SK-N-SH treated with all-trans-retinoic acid at 6 μM for 48 hours (cell line): ENCODE results near the gene HIVEP3.

Experiments used
- ATAC-seq: fragments of 200-7000 bp; cut with Tn5 transposase; 3 replicates; pipeline ENCODE4 v1.9.1; 2020; ENCODE audit warnings: mild to moderate bottlenecking, moderate library complexity
- ARNTL ChIP-seq: fragments of 450-650 bp; formaldehyde crosslinking; IDR thresholded peaks from 2 replicates; pipeline ENCODE4 v1.5.0; 2020; ENCODE audit warnings: low read depth, mild to moderate bottlenecking, moderate library complexity, borderline replicate concordance
- BACH2 ChIP-seq: fragments of 250-450 bp; sonication (Bioruptor Pico); IDR thresholded peaks from 2 replicates; pipeline ENCODE4 v1.9.0; 2021; ENCODE audit warnings: mild to moderate bottlenecking, borderline replicate concordance
- CSDC2 ChIP-seq: fragments of 250-450 bp; sonication (Bioruptor Pico); IDR thresholded peaks from 2 replicates; pipeline ENCODE4 v1.5.0; 2020; ENCODE audit warnings: mild to moderate bottlenecking, moderate library complexity
- ESRRG ChIP-seq: fragments of 250-450 bp; sonication (Bioruptor Pico); IDR thresholded peaks from 2 replicates; pipeline ENCODE4 v1.6.1; 2021; ENCODE audit warnings: mild to moderate bottlenecking
- GLIS3 ChIP-seq: fragments of 250-450 bp; sonication (Bioruptor Pico); IDR thresholded peaks from 2 replicates; pipeline ENCODE4 v1.5.0; 2020; ENCODE audit warnings: mild to moderate bottlenecking, moderate library complexity
- ISL1 ChIP-seq: fragments of 250-450 bp; sonication (Bioruptor Pico); IDR thresholded peaks from 2 replicates; pipeline ENCODE4 v2.1.2; 2022; ENCODE audit warnings: mild to moderate bottlenecking, moderate library complexity
- RARB ChIP-seq: fragments of 250-450 bp; sonication (Bioruptor Pico); IDR thresholded peaks from 2 replicates; pipeline ENCODE4 v1.8.0; 2021; ENCODE audit warnings: mild to moderate bottlenecking, moderate library complexity
- TOX ChIP-seq: fragments of 250-450 bp; sonication (Bioruptor Pico); IDR thresholded peaks from 2 replicates; pipeline ENCODE4 v1.8.0; 2021; ENCODE audit warnings: mild to moderate bottlenecking, moderate library complexity, borderline replicate concordance
- ZC3H10 ChIP-seq: fragments of 250-450 bp; sonication (Bioruptor Pico); IDR thresholded peaks from 2 replicates; pipeline ENCODE4 v1.5.1; 2021; ENCODE audit warnings: mild to moderate bottlenecking, moderate library complexity
- ZFP3 ChIP-seq: fragments of 250-450 bp; sonication (Bioruptor Pico); IDR thresholded peaks from 2 replicates; pipeline ENCODE4 v1.5.0; 2020; ENCODE audit warnings: mild to moderate bottlenecking, moderate library complexity
- ZFP30 ChIP-seq: fragments of 450-650 bp; formaldehyde crosslinking; IDR thresholded peaks from 2 replicates; pipeline ENCODE4 v1.5.0; 2022; ENCODE audit warnings: mild to moderate bottlenecking, moderate library complexity
- ZNF565 ChIP-seq: fragments of 450-650 bp; formaldehyde crosslinking; conservative IDR thresholded peaks from 2 replicates; pipeline ENCODE4 v1.5.0; 2020; ENCODE audit warnings: low read depth, mild to moderate bottlenecking, moderate library complexity
- ZNF70 ChIP-seq: fragments of 450-650 bp; formaldehyde crosslinking; IDR thresholded peaks from 2 replicates; pipeline ENCODE4 v1.5.0; 2020; ENCODE audit warnings: mild to moderate bottlenecking, moderate library complexity
- ZNF8 ChIP-seq: fragments of 450-650 bp; formaldehyde crosslinking; IDR thresholded peaks from 2 replicates; pipeline ENCODE4 v1.5.0; 2020; ENCODE audit warnings: mild to moderate bottlenecking, moderate library complexity
- TF ChIP-seq, protein P1 (sequence below): fragments of 250-450 bp; sonication (Bioruptor Pico); IDR thresholded peaks from 2 replicates; pipeline ENCODE4 v1.8.0; 2021; ENCODE audit warnings: low read depth, mild to moderate bottlenecking, moderate library complexity, borderline replicate concordance
- TF ChIP-seq, protein P2 (sequence below): fragments of 250-450 bp; sonication (Bioruptor Pico); IDR thresholded peaks from 2 replicates; pipeline ENCODE4 v1.5.0; 2020; ENCODE audit warnings: mild to moderate bottlenecking, moderate library complexity
- TF ChIP-seq, protein P3 (sequence below): fragments of 250-450 bp; sonication (Bioruptor Pico); IDR thresholded peaks from 2 replicates; pipeline ENCODE4 v1.8.0; 2020; ENCODE audit warnings: mild to moderate bottlenecking, moderate library complexity, borderline replicate concordance
- TF ChIP-seq, protein P4 (sequence below): fragments of 250-450 bp; sonication (Bioruptor Pico); IDR thresholded peaks from 2 replicates; pipeline ENCODE4 v1.5.1; 2020; ENCODE audit warnings: low read depth, mild to moderate bottlenecking, moderate library complexity
- TF ChIP-seq, protein P5 (sequence below): fragments of 250-450 bp; sonication (Bioruptor Pico); IDR thresholded peaks from 2 replicates; pipeline ENCODE4 v1.5.1; 2021; ENCODE audit warnings: mild to moderate bottlenecking, moderate library complexity

Gene HIVEP3

DNA sequence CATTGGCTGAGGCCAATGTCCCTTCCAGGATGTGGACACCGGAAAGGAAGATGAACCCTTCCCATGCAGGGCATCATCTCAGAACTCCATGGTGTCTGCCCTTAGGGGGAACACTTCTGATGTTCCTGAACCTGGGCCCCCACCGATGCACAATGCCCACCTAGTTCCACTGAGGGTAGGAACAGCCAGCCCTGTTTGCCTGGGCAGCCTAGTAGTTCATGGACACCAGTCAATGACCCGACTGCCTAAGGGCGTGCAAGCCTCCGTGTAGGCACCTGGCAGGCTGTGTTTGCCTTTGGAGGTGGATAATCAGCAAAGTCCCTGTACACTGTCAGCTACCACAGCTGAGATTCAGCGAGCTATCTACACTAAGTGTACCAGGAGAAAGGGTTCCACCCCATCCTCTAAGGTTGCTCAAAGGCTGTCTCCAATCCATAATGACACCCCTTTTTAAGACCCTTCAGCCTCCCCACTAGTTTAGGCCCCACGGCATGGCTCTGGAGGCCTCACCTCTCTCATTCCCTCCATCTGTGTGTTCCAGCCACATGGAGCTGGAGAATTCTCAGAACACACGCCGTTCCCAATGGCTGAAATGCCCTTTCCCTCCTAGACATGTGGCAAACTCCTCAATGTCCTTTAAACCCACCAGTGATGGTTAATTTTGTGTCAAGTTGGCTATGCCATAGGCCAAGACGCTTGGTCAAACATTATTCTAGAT lies 309.4 kb downstream of the HIVEP3 start (continued):
- TF ChIP-seq, protein P1, sequence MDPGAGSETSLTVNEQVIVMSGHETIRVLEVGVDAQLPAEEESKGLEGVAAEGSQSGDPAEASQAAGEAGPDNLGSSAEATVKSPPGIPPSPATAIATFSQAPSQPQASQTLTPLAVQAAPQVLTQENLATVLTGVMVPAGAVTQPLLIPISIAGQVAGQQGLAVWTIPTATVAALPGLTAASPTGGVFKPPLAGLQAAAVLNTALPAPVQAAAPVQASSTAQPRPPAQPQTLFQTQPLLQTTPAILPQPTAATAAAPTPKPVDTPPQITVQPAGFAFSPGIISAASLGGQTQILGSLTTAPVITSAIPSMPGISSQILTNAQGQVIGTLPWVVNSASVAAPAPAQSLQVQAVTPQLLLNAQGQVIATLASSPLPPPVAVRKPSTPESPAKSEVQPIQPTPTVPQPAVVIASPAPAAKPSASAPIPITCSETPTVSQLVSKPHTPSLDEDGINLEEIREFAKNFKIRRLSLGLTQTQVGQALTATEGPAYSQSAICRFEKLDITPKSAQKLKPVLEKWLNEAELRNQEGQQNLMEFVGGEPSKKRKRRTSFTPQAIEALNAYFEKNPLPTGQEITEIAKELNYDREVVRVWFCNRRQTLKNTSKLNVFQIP, result no peak
- TF ChIP-seq, protein P2, sequence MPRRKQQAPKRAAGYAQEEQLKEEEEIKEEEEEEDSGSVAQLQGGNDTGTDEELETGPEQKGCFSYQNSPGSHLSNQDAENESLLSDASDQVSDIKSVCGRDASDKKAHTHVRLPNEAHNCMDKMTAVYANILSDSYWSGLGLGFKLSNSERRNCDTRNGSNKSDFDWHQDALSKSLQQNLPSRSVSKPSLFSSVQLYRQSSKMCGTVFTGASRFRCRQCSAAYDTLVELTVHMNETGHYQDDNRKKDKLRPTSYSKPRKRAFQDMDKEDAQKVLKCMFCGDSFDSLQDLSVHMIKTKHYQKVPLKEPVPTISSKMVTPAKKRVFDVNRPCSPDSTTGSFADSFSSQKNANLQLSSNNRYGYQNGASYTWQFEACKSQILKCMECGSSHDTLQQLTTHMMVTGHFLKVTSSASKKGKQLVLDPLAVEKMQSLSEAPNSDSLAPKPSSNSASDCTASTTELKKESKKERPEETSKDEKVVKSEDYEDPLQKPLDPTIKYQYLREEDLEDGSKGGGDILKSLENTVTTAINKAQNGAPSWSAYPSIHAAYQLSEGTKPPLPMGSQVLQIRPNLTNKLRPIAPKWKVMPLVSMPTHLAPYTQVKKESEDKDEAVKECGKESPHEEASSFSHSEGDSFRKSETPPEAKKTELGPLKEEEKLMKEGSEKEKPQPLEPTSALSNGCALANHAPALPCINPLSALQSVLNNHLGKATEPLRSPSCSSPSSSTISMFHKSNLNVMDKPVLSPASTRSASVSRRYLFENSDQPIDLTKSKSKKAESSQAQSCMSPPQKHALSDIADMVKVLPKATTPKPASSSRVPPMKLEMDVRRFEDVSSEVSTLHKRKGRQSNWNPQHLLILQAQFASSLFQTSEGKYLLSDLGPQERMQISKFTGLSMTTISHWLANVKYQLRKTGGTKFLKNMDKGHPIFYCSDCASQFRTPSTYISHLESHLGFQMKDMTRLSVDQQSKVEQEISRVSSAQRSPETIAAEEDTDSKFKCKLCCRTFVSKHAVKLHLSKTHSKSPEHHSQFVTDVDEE (CRISPR knock-in tag), result no peak
- TF ChIP-seq BACH2 (CRISPR knock-in tag) (no peak), TOX (CRISPR knock-in tag) (no peak)

DNA sequence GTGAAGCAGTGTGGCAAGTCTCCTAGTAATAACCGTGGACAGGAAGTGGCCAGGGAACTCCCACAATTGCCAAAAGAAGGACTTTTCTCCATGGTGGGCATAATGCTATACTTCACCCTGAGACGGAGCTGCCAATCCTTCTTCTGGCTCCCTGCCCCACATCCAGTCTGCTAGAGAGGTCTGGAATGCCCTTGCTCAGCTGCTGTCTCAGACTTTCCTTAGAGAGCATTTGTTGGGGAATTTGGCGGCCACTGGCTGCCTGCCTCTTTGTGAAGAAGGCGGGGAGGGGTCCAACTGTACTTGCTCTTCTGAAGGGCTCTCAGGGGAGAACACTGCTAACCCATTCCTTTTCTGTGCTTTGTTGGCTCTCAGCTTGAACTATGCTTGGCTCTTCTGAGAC lies 310.5 kb downstream of the HIVEP3 start:
- TF ChIP-seq ISL1 (CRISPR knock-in tag), result no peak
- TF ChIP-seq ZC3H10 (CRISPR knock-in tag), result no peak
- TF ChIP-seq ZNF8, result no peak
- TF ChIP-seq, protein P3, sequence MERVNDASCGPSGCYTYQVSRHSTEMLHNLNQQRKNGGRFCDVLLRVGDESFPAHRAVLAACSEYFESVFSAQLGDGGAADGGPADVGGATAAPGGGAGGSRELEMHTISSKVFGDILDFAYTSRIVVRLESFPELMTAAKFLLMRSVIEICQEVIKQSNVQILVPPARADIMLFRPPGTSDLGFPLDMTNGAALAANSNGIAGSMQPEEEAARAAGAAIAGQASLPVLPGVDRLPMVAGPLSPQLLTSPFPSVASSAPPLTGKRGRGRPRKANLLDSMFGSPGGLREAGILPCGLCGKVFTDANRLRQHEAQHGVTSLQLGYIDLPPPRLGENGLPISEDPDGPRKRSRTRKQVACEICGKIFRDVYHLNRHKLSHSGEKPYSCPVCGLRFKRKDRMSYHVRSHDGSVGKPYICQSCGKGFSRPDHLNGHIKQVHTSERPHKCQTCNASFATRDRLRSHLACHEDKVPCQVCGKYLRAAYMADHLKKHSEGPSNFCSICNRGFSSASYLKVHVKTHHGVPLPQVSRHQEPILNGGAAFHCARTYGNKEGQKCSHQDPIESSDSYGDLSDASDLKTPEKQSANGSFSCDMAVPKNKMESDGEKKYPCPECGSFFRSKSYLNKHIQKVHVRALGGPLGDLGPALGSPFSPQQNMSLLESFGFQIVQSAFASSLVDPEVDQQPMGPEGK (CRISPR knock-in tag), result no peak
- TF ChIP-seq GLIS3 (CRISPR knock-in tag), result no peak
- TF ChIP-seq, protein P4, sequence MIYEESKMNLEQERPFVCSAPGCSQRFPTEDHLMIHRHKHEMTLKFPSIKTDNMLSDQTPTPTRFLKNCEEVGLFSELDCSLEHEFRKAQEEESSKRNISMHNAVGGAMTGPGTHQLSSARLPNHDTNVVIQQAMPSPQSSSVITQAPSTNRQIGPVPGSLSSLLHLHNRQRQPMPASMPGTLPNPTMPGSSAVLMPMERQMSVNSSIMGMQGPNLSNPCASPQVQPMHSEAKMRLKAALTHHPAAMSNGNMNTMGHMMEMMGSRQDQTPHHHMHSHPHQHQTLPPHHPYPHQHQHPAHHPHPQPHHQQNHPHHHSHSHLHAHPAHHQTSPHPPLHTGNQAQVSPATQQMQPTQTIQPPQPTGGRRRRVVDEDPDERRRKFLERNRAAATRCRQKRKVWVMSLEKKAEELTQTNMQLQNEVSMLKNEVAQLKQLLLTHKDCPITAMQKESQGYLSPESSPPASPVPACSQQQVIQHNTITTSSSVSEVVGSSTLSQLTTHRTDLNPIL, result no peak
- no peak for TF ChIP-seq ARNTL (CRISPR knock-in tag)
- no peak for TF ChIP-seq ZFP3 (CRISPR knock-in tag)
- no peak for TF ChIP-seq ZFP30 (CRISPR knock-in tag)
- no peak for TF ChIP-seq ZNF565 (CRISPR knock-in tag)
- no peak for ATAC-seq

DNA sequence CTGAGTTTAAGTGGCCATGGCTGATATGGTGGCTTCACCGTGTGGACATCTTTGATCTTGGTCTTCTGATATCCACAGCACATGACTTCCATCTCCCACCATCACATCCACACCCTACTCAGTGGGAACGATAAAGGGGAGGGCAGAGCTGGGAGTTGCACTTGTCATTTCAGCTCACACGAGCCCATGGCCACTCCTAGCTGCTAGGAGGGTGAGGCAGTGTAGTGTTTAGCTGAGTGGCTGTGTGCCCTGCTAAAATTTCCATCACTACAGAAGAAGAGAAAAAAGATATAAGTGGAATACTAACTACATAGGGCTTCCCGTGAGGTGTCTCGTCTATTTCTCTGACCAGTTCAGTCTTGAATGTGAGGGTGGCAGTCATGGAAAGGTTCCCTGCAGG lies 310.9 kb downstream of the HIVEP3 start:
- no peak for ATAC-seq
- TF ChIP-seq ZFP30 (CRISPR knock-in tag), result no peak
- TF ChIP-seq GLIS3 (CRISPR knock-in tag), result no peak
- TF ChIP-seq ZFP3 (CRISPR knock-in tag), result no peak
- TF ChIP-seq, protein P2 (CRISPR knock-in tag), result no peak
- TF ChIP-seq ZNF70 (CRISPR knock-in tag), result no peak
- no peak for TF ChIP-seq TOX (CRISPR knock-in tag)
- no peak for TF ChIP-seq ZC3H10 (CRISPR knock-in tag)
- TF ChIP-seq RARB (CRISPR knock-in tag), result no peak
- TF ChIP-seq, protein P3 (CRISPR knock-in tag), result no peak
- TF ChIP-seq BACH2 (CRISPR knock-in tag), result no peak
- TF ChIP-seq ESRRG, result no peak
- TF ChIP-seq ISL1 (CRISPR knock-in tag), result no peak
- no peak for TF ChIP-seq ARNTL (CRISPR knock-in tag)
- TF ChIP-seq, protein P1, result no peak
- TF ChIP-seq ZNF8, result no peak
- TF ChIP-seq, protein P5, sequence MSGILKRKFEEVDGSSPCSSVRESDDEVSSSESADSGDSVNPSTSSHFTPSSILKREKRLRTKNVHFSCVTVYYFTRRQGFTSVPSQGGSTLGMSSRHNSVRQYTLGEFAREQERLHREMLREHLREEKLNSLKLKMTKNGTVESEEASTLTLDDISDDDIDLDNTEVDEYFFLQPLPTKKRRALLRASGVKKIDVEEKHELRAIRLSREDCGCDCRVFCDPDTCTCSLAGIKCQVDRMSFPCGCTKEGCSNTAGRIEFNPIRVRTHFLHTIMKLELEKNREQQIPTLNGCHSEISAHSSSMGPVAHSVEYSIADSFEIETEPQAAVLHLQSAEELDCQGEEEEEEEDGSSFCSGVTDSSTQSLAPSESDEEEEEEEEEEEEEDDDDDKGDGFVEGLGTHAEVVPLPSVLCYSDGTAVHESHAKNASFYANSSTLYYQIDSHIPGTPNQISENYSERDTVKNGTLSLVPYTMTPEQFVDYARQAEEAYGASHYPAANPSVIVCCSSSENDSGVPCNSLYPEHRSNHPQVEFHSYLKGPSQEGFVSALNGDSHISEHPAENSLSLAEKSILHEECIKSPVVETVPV (CRISPR knock-in tag), result no peak
- no peak for TF ChIP-seq ZNF565 (CRISPR knock-in tag)
- TF ChIP-seq CSDC2 (CRISPR knock-in tag), result no peak
